ENCODE measurements around the gene SMC1A.

The SMC1A gene

DNA sequence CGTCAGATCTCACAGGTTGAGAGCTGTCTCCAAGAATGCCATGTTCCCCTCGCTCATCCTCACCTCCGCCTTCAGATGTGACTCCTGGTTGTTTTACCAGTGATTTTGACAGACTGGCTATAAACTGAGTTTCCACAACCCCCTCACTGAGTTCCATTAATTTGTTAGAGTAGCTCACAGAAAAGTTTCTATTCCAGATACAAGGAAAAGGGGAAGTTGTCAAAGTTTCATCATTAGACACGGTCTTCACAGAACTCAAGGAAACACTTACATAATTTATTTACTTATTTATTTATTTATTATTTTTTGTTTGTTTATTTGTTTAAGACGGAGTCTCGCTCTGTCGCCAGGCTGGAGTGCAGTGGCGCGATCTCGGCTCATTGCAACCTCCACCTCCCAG is 85.4 kb downstream of the SMC1A start:
- FAIRE-seq: no peak

GRCh38 chrX:53333853-53334252 is 88.6 kb downstream of the SMC1A start:
- FAIRE-seq: no peak

DNA sequence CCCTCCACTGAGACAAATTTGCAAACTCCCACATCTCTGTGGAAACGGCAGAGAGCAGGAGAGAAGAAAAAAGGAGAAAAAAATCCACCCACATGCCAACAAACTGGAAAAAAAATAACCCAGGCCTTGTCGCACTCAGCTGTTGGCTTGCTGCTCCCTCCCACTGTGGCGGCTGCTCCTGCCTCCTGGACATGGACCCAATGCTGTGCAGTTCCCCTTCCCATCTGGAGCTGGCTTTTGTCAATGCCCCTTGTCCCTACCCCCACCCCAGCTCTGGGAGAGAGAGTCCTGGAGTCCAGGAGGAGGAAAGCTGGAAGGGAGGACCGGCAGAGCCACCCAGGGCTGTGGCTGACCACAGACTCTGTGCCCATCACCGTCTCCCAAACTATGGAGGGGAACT is 90.2 kb downstream of the SMC1A start:
- FAIRE-seq: no peak

DNA sequence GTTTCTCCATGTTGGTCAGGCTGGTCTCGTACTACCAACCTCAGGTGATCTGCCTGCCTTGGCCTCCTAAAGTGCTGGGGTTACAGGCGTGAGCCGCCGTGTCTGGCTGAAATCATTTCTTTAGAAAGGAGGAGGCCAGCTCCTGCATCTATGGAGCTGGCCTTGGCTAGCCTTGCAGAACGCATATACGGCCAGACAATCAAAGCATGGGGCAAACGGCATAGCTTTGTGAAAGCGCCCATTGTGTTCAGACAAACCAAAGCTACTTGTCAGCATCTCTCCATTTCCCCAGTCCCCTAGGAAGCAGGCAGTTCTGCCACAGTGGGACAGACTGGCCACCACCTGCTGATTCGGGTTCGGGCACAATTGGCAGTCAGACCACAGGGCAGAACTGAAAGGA is 92.1 kb downstream of the SMC1A start:
- no peak for FAIRE-seq

- no peak for FAIRE-seq
Observed at GRCh38 chrX:53324803-53325202, 97.7 kb downstream of the SMC1A start.
